GM21723 (cell line): ENCODE data around the gene TMEM132C.
"Not testable (repeated sequence)": the region's sequence is repeated elsewhere in the genome, so short reads cannot be mapped to it uniquely, and the experiment has no call there.

Experiments used
- ATAC-seq: cut with Tn5 transposase; IDR thresholded peaks from one replicate; pipeline ENCODE4 v1.9.1; 2021; ENCODE audit warnings: mild to moderate bottlenecking, moderate library complexity; ENCODE audit not compliant: unreplicated experiment

The TMEM132C gene

GRCh38 chr12:128603573-128604115 is 336.7 kb downstream of the TMEM132C start:
- no peak for ATAC-seq

DNA sequence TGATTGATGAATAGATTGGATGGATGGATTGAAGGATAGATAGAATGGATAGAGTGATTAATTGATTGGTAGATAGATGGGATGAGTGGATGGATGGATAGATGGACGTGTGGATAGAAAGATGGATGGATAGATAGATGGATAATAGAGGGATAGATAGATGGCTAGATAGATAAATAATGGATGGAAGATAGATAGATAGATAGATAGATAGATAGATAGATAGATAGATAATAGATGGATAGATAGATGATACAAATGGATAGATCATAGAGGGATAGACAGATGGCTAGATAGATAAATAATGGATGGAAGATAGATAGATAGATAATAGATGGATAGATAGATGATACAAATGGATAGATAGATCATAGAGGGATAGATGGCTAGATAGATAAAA is 337.2 kb downstream of the TMEM132C start:
- ATAC-seq: not testable (repeated sequence)

DNA sequence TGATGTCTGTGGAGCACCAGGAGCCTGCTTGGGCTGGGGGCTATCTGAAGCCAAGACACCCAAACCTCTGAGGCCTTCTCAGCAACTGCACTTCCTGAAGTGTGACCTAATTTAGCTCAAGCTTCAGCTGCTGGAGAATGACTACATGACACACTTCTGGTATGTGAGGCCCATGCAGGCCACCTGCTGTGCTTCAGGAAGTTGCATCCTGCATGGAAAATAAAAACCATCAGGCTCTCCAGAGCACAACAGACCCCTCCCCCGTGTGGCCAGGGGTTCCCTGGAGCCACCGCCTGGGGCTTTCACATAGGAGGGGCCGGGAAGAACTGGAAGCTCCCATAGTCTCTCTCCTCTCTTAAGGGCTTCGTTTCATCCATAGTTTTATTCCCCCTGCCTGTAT is 339.1 kb downstream of the TMEM132C start:
- ATAC-seq: no peak

DNA sequence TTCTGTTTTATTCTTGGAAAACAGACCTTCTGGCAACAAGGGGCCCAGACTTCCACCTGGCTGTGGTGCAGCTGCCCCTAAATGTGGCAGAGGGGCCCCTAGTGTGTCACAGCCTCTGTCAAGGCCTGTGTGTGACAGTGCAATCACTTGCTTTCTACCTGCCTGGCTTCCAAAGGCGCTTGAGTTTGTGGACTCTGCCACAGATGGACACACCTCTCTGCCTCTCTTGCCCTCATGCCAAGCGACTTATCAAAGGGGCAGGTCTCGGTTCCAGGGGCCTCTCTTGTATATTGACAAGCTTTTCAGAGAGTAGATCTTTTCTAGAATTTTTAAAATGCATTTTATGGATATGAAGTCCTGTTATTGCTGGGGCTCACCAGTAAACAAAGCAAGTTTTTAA is 339.6 kb downstream of the TMEM132C start:
- ATAC-seq: no peak

GRCh38 chr12:128606970-128607369 is 340.0 kb downstream of the TMEM132C start:
- no peak for ATAC-seq

GRCh38 chr12:128607641-128608040 is 340.7 kb downstream of the TMEM132C start:
- no peak for ATAC-seq

DNA sequence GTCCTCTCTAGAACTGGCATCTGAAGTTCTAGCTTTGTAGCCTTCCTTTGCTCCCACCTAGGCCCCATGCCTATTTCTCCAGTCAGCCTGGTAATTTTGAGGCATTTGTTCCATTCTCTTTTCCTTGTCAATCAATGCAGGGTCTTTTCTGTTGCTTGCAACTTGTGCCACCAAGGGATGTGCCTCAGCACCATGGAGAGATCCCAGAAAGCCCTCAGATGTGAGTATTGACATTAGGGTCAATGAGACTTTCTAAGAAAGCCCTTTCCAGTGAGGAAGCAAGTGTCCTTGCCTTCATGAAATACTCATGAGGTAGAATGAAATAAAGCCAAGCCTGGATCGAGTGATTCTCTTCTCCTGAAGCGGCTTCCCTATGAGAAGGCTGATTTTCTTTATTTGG is 342.9 kb downstream of the TMEM132C start:
- ATAC-seq: no peak

DNA sequence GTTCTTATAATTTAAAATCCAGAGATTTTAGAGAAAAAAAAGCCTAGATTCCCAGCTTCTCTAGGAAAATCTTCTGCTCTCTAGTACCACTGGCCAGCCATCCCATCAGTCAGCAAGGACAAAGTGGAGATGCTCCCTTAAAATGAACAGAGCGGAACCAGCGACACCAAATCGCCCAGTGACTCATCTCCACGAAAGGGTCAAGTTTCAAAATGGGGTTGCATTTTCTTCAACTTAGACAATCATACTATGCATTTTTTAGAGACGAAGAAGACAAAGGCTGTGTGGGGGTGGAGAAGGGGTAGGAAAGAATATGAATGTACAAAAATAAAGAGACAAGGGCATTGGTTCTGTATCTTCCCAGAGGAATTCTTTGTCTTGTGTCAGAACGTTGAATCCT is 344.8 kb downstream of the TMEM132C start:
- ATAC-seq: no peak

DNA sequence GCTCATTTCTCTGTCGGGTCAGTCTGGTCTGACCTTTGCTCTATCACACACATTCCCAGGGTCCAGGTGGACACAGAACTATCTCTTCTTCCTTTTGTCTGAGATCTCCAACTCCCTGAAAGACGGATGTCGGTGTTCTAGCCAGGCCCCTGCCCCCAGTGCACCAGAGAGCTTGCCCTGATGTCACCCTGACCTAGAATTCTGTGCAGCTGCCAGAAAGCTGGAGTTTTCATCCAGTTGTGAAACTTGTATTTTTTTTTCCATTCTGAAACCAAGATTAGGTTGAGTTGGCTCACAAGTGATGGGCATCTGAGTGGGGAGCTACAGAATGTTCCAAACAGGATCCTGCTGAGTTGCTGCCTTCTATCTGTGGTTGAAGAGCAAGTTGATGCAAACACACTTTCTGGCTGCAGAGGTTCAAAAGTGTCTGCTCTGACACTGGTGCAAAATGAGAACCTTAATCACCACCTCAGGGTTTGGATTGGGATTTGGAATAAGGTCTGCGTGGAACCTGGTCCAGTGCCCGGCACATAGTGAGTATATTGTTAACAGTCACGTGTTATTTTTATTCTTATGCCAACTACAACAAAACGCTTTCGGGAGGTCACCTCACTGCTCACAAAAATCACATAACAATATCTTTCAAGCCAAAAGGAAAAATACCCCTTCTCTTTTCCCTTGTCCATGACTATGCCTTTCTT is 345.3 kb downstream of the TMEM132C start:
- no peak for ATAC-seq

DNA sequence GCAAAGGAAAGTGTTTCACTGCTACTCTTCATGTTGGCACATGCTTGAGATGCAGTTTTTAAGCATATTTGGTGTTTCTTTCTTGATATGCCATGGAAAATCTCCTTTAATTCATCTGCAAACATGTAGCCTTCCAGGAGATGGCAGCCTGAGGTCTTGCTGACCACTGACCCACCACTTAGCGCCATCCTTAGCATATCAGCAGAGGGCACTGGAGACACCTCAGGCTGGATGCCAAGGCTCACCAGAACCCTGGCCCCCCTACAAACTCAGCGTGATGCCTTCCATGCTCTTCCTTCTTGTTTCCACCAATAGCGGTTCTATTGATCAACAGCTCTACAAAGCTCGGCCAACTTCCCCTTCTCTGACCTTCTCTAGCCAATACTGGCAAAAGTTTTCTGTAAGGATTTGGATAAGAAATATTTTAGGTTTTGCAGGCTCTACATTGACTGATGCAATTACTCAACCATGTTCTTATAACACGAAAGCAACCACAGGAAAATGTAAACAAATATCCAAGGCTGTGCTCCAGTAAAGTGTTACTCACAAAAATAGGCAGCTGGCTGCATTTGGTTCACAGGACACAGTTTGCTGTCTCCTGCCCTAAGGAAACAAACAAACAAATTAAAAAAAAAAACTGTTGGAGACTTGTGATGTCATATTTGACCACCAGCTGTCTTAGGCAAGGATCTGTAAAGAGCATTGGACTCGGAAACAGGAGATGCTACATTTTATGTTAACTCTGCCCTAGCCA is 347.0 kb downstream of the TMEM132C start:
- no peak for ATAC-seq

DNA sequence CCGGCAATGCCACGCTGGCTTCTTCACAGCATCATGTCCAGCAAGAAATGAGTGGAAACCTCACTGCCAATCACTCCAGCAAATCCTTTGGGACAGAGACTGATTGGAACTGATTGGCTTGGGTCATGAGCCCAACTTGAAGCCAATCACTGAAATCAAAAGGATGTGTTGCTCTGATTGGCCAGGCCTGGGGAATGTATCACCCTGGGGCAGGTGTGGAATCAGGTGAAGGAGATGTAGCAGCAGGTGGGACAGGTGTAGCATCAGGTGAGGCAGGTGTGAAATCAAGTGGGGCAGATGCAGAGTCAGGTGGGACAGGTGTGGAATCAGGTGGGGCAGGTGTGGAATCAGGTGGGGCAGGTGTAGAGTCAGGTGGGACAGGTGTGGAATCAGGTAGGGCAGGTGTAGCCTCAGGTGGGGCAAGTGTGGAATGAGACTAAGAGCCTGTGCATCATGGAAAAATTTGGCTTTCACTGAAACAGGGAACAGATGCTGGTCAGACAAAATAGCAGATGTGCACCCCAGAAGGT is 350.4 kb downstream of the TMEM132C start:
- ATAC-seq: no peak

- no peak for ATAC-seq
Measured at GRCh38 chr12:128619263-128619662, 352.3 kb downstream of the TMEM132C start.

DNA sequence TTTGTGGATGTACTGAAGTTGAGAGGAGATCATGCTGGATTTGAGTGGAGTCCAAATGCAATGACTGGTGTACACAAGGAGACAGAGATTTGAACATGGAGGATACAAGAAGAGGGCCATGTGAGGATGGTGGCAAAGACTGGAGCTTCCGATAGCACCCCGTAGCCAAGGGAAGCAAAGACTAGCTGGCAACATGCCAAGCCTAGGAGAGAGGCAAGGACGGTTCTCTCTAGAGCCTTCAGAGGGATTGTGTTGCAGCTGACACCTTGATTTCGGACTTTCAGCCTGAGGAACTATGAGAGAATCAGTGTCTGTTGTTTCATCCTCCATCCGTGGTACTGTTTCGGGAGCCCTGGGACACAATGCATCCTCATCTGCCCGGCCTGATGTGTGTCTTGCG is 354.3 kb downstream of the TMEM132C start:
- no peak for ATAC-seq

DNA sequence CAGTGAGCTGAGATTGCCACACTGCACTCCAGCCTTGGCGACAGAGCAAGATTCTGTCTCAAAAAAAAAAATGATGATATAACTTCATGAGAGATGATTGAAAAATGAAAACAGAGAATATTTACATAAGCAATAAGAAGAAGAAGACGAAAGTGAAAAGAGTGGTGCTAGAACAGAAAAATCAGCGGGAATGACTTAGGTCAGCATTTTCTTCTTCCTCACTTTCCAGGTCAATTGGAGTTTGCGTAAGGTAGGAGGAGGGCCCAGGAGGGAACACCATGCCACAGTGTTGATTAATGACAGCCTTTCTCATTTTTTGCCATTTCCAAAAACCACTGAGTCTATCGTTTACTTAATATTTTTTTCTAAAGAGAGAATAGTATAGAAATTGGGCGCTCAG is 356.8 kb downstream of the TMEM132C start:
- ATAC-seq: no peak

DNA sequence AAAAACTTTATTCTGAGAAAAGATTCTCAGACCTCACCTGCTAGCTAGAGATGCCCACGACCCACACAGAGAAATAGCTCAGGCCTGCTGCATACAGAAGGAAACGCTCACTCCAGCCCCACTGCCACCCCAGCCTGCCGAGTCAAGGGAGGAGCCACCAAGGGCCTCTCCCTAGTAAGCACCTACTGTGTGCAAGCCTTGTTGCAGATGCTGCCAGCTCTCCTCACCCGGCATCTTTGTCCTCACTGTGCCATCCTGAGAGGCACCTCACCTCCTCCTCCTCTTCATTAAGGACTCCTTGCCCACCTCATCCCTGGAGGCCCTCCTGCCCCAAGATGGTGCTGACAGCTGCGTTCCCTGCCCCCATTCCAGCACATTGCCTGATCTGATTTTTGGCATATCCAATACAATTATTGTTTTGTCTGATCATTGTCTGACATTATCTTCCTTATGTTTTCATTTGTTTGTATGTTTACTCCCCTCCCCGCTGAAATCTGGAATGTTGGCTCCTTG is 359.9 kb downstream of the TMEM132C start:
- ATAC-seq: no peak

DNA sequence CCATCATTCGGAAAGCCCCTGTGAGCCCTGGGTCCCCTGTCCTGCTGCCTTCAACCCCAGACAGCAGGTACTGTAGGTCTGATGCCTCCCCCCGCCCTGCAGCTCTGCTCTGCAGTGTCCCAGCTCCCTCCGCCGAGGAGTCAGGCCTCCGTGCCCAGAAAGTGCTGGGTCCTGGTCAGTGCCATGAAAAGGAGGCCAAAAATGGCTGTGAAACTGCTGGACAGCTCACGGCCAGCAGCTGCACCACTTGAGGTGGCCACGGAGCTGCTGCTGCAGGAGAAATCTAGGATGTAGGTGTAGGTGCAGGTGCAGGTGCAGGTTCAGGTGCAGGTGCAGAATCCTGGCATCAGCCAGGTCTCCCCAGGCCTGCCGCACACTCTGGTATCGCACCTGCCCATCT is 360.7 kb downstream of the TMEM132C start:
- no peak for ATAC-seq

GRCh38 chr12:128629979-128630378 is 363.0 kb downstream of the TMEM132C start:
- no peak for ATAC-seq

DNA sequence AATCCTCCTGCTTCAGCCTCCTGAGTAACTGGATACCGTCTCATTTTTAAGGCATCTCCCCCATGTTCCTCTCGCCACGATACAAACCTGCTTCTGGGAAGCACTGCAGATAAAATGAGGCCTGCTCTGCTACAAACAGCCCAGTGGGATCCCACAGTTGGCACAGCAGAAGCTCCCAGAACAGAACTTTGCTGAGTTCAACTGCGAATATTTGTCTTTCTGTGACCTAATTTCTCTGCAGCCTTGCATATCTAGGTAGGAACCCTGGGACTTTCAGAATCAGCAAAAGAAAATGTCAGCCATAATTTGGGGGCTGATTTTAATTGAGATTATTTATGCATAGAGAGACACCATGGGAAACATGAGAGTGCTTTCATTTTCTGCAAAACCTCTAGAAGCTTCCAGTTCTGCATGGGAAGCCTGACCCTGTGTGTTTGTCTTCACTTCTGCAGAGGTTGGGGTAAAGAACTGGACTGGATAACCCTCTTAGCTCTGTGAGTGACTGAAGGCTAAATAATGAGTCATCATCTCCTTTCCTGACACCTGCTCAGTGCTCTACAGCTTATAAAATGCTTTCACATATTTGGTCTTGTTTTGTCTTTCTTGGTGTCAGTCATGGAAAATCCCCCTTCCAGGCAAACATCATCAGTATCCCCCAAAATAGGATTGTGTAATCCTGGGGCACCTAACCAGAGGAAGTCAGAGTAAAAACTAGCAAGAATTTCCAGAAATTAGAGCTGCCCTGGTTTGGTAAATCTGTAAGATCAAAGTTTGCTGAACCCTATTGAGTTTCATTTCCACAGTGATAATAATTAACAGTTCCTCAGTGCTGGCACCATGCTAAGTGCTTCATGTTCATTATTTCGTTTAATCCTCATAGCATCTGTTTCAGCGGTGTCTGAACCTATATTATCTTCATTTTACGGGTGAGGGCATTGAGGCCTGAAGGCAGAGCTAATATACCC is 371.0 kb downstream of the TMEM132C start:
- ATAC-seq: peak; percentile 99

GRCh38 chr12:128639089-128639488 is 372.1 kb downstream of the TMEM132C start:
- ATAC-seq: no peak

- no peak for ATAC-seq
Measured at GRCh38 chr12:128643155-128643554, 376.2 kb downstream of the TMEM132C start.
